Trophoblast cell (in vitro differentiated cells and primary cell): Measurements from ENCODE around the gene PTPN12.

Experiments used
- DNase-seq, 2 donors: peaks; one replicate each; pipeline ENCODE4 v3.0.0-alpha.2; 2016
- H2AFZ ChIP-seq: 2 replicates; pipeline ENCODE4 v1.6.1; 2013; ENCODE audit warnings: low read length, moderate library complexity, mild to moderate bottlenecking; ENCODE audit not compliant: insufficient read depth, poor library complexity
- H2AK5ac ChIP-seq: 2 replicates; pipeline ENCODE4 v1.6.1; 2013; ENCODE audit warnings: mild to moderate bottlenecking, low read length
- H2BK120ac ChIP-seq: 2 replicates; pipeline ENCODE4 v1.6.1; 2013; ENCODE audit warnings: low read length, mild to moderate bottlenecking, moderate library complexity; ENCODE audit not compliant: insufficient read depth, poor library complexity
- H2BK12ac ChIP-seq: 2 replicates; pipeline ENCODE4 v1.6.1; 2013; ENCODE audit warnings: mild to moderate bottlenecking, low read length, moderate library complexity
- H2BK5ac ChIP-seq: 2 replicates; pipeline ENCODE4 v1.6.1; 2013; ENCODE audit warnings: low read length, low read depth, moderate library complexity, mild to moderate bottlenecking; ENCODE audit not compliant: poor library complexity
- H3K14ac ChIP-seq: 2 replicates; pipeline ENCODE4 v1.6.1; 2013; ENCODE audit warnings: mild to moderate bottlenecking, low read length
- H3K18ac ChIP-seq: 2 replicates; pipeline ENCODE4 v1.6.1; 2013; ENCODE audit warnings: mild to moderate bottlenecking, low read length
- H3K23ac ChIP-seq: 2 replicates; pipeline ENCODE4 v1.6.1; 2013; ENCODE audit warnings: low read length
- H3K27ac ChIP-seq: 2 replicates; pipeline ENCODE4 v1.5.1; 2013; ENCODE audit warnings: low read depth, mild to moderate bottlenecking, inconsistent platforms, low read length, moderate library complexity
- H3K27me3 ChIP-seq: 2 replicates; pipeline ENCODE4 v1.6.1; 2013; ENCODE audit warnings: inconsistent platforms, mild to moderate bottlenecking, low read length, moderate library complexity; ENCODE audit not compliant: insufficient read depth
- H3K36me3 ChIP-seq, 2 experiments: 1 replicate in 1 of 2; 2 replicates in 1 of 2; pipeline ENCODE4 v1.6.1; 2013; ENCODE audit warnings: low read length in 2 of 2, mild to moderate bottlenecking in 2 of 2, moderate library complexity in 1 of 2; ENCODE audit not compliant: insufficient read depth in 2 of 2, control insufficient read depth in 1 of 2
- H3K4ac ChIP-seq: 2 replicates; pipeline ENCODE4 v1.6.1; 2013; ENCODE audit warnings: low read depth, mild to moderate bottlenecking, low read length, moderate library complexity
- H3K4me1 ChIP-seq, 2 experiments: 1 replicate in 1 of 2; 2 replicates in 1 of 2; pipeline ENCODE4 v1.6.1; 2013; ENCODE audit warnings: low read length in 2 of 2, mild to moderate bottlenecking in 2 of 2, moderate library complexity in 1 of 2; ENCODE audit not compliant: insufficient read depth in 2 of 2, control insufficient read depth in 1 of 2
- H3K4me2 ChIP-seq: 2 replicates; pipeline ENCODE4 v1.6.1; 2013; ENCODE audit warnings: inconsistent platforms, mild to moderate bottlenecking, low read length, moderate library complexity
- H3K4me3 ChIP-seq: 2 replicates; pipeline ENCODE4 v1.5.1; 2013; ENCODE audit warnings: mild to moderate bottlenecking, low read depth, low read length, inconsistent platforms
- H3K79me1 ChIP-seq: one replicate; pipeline ENCODE4 v1.6.1; 2013; ENCODE audit warnings: low read length
- H3K79me2 ChIP-seq: 2 replicates; pipeline ENCODE4 v1.6.1; 2013; ENCODE audit warnings: low read length, mild to moderate bottlenecking; ENCODE audit not compliant: control insufficient read depth, insufficient read depth, poor library complexity
- H3K9ac ChIP-seq: 2 replicates; pipeline ENCODE4 v1.6.1; 2013; ENCODE audit warnings: mild to moderate bottlenecking, low read length
- H3K9me3 ChIP-seq: 2 replicates; pipeline ENCODE4 v1.6.1; 2013; ENCODE audit warnings: low read depth, mild to moderate bottlenecking, control low read depth, inconsistent platforms, low read length; ENCODE audit not compliant: insufficient read depth
- H4K12ac ChIP-seq: 2 replicates; pipeline ENCODE4 v1.6.1; 2013; ENCODE audit warnings: low read depth, mild to moderate bottlenecking, low read length, moderate library complexity
- H4K8ac ChIP-seq: 2 replicates; pipeline ENCODE4 v1.6.1; 2013; ENCODE audit warnings: low read depth, mild to moderate bottlenecking, low read length, moderate library complexity
- H4K91ac ChIP-seq: one replicate; pipeline ENCODE4 v1.6.1; 2013; ENCODE audit warnings: low read depth, mild to moderate bottlenecking, low read length, moderate library complexity
- WGBS: extraction: QIAGEN DNeasy Blood & Tissue Kit; methylation state at CpG from one replicate; pipeline ENCODE4 v1.1.7; 2013; ENCODE audit warnings: missing lambda C conversion rate; ENCODE audit not compliant: insufficient read length, insufficient coverage; ENCODE audit errors: extremely low coverage; 5-methylcytosine and 5-hydroxymethylcytosine counted together

The PTPN12 gene

GRCh38 chr7:77644774-77645173, 107.7 kb downstream of the PTPN12 start:
- Histone ChIP-seq H2AFZ (no peak overlapping the region), H3K9me3 (no peaks in the 10 kb centered on the region), H2AK5ac (no peak overlapping the region), H3K18ac (no peak overlapping the region), H3K4ac (no peak overlapping the region), H3K23ac (no peak overlapping the region), H3K4me2 (no peak overlapping the region), H3K36me3 (peaks cover 32 to 34% of the 10 kb centered on the region in 2 experiments), H3K4me3 (no peak overlapping the region), H3K14ac (no peak overlapping the region), H3K79me2 (no peaks in the 10 kb centered on the region), H2BK5ac (no peak overlapping the region), H4K8ac (no peak overlapping the region), H4K12ac (no peak overlapping the region), H3K4me1 (no peaks in the 10 kb centered on the region), H2BK12ac (no peak overlapping the region), H3K27ac (no peak overlapping the region), H4K91ac (no peak overlapping the region), H3K27me3 (no peaks in the 10 kb centered on the region), H2BK120ac (no peak overlapping the region), H3K79me1 (no peaks in the 10 kb centered on the region), H3K9ac (no peak overlapping the region)
- WGBS: no CpG with 5 or more reads among the region's 4 CpGs
- DNase-seq: no peak

- H3K9ac ChIP-seq: no peak overlapping the region
- no peak for DNase-seq
- H3K23ac ChIP-seq: no peak overlapping the region
- H3K4me2 ChIP-seq: no peak overlapping the region
- H2AK5ac ChIP-seq: no peak overlapping the region
- no peak overlapping the region for H3K4me3 ChIP-seq
- H3K36me3 ChIP-seq: peaks cover 27 to 29% of the 10 kb centered on the region in 2 experiments
- no peaks in the 10 kb centered on the region for H3K27me3 ChIP-seq
- no peak overlapping the region for H4K12ac ChIP-seq
- no peaks in the 10 kb centered on the region for H3K79me2 ChIP-seq
- no peak overlapping the region for H3K4ac ChIP-seq
- H2AFZ ChIP-seq: no peak overlapping the region
- H3K14ac ChIP-seq: no peak overlapping the region
- no peak overlapping the region for H2BK120ac ChIP-seq
- H3K79me1 ChIP-seq: no peaks in the 10 kb centered on the region
- no peak overlapping the region for H3K27ac ChIP-seq
- H2BK5ac ChIP-seq: no peak overlapping the region
- no peaks in the 10 kb centered on the region for H3K4me1 ChIP-seq
- no peak overlapping the region for H4K91ac ChIP-seq
- WGBS: no CpG with 5 or more reads among the region's 6 CpGs
- H3K18ac ChIP-seq: no peak overlapping the region
- no peak overlapping the region for H2BK12ac ChIP-seq
- no peak overlapping the region for H4K8ac ChIP-seq
- no peaks in the 10 kb centered on the region for H3K9me3 ChIP-seq
Measured at GRCh38 chr7:77648742-77649338, 111.7 kb downstream of the PTPN12 start.

GRCh38 chr7:77649716-77650349, 112.7 kb downstream of the PTPN12 start:
- Histone ChIP-seq H3K4ac (no peak overlapping the region), H3K18ac (no peak overlapping the region), H3K79me2 (no peaks in the 10 kb centered on the region), H3K4me1 (no peaks in the 10 kb centered on the region), H3K27me3 (no peaks in the 10 kb centered on the region), H3K4me2 (no peak overlapping the region), H3K14ac (no peak overlapping the region), H2AK5ac (no peak overlapping the region), H4K91ac (no peak overlapping the region), H4K8ac (no peak overlapping the region), H3K36me3 (peaks cover 29 to 31% of the 10 kb centered on the region in 2 experiments), H4K12ac (no peak overlapping the region), H3K9ac (no peak overlapping the region), H2AFZ (no peak overlapping the region), H3K79me1 (no peaks in the 10 kb centered on the region), H3K4me3 (no peak overlapping the region), H2BK12ac (no peak overlapping the region), H3K9me3 (no peaks in the 10 kb centered on the region), H3K27ac (no peak overlapping the region), H2BK5ac (no peak overlapping the region), H2BK120ac (no peak overlapping the region), H3K23ac (no peak overlapping the region)
- DNase-seq: peak in 1 of 2 donors; percentile 80
- no CpG with 5 or more reads among the region's 4 CpGs for WGBS

- Histone ChIP-seq H3K27ac (no peak overlapping the region), H3K4me3 (no peak overlapping the region), H3K79me2 (no peaks in the 10 kb centered on the region), H3K9ac (no peak overlapping the region), H2AFZ (no peak overlapping the region), H3K18ac (no peak overlapping the region), H2AK5ac (no peak overlapping the region), H3K4ac (no peak overlapping the region), H4K12ac (no peak overlapping the region), H4K91ac (no peak overlapping the region), H3K36me3 (peaks cover 28% of the 10 kb centered on the region in 2 experiments), H2BK5ac (no peak overlapping the region), H3K79me1 (no peaks in the 10 kb centered on the region), H3K4me1 (no peaks in the 10 kb centered on the region), H4K8ac (no peak overlapping the region), H3K9me3 (no peaks in the 10 kb centered on the region), H3K4me2 (no peak overlapping the region), H2BK120ac (no peak overlapping the region), H3K27me3 (no peaks in the 10 kb centered on the region), H3K14ac (no peak overlapping the region), H2BK12ac (no peak overlapping the region), H3K23ac (no peak overlapping the region)
- no CpG with 5 or more reads among the region's 3 CpGs for WGBS
- DNase-seq: peak in 1 of 2 donors; percentile 68
Measured at GRCh38 chr7:77651575-77652162, 114.6 kb downstream of the PTPN12 start.
